Right lobe of liver (tissue), 4 donors: Measurements from ENCODE around the gene RFX4.

Experiments
- POLR2A ChIP-seq: fragments of 450-650 bp; IDR thresholded peaks from one replicate; pipeline ENCODE4 v1.6.1; 2017; ENCODE audit warnings: antibody characterized with exemption, mild to moderate bottlenecking
- TF ChIP-seq, protein P1 (sequence below), 4 donors: fragments of 200-600 bp in 3 of 4; fragments of 450-650 bp in 1 of 4; IDR thresholded peaks; one replicate each; pipeline versions ENCODE4 v1.5.1 to v1.8.0; 2016 to 2022; ENCODE audit warnings: antibody characterized with exemption in 4 of 4, mild to moderate bottlenecking in 2 of 4
- donor health status: DM: no; HTN: no; CAD: no.
- donor health status: DM: no; HTN: no; CAD: no.
- donor health status: DM: no; HTN: yes; CAD: no.

DNA sequence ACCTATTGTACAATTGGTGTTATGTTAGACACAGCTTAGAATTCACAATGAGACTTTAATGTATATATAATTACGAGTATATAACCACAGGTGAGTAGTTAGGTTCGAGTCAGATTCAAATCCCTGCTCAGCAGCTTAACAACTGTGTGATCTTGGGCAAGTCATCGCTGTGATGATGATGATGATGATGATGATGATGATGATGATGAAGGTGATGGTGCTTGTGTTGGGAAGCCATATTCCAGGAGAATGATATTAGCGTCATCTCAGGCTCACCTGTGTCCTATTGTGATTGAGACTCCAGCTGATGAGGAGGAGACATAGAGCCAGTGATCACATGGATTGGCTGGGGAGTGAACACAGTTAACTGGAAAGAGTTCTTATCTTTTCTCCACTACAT is 16.5 kb downstream of the RFX4 start:
- TF ChIP-seq, protein P1, sequence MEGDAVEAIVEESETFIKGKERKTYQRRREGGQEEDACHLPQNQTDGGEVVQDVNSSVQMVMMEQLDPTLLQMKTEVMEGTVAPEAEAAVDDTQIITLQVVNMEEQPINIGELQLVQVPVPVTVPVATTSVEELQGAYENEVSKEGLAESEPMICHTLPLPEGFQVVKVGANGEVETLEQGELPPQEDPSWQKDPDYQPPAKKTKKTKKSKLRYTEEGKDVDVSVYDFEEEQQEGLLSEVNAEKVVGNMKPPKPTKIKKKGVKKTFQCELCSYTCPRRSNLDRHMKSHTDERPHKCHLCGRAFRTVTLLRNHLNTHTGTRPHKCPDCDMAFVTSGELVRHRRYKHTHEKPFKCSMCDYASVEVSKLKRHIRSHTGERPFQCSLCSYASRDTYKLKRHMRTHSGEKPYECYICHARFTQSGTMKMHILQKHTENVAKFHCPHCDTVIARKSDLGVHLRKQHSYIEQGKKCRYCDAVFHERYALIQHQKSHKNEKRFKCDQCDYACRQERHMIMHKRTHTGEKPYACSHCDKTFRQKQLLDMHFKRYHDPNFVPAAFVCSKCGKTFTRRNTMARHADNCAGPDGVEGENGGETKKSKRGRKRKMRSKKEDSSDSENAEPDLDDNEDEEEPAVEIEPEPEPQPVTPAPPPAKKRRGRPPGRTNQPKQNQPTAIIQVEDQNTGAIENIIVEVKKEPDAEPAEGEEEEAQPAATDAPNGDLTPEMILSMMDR (IDR thresholded peaks at IDR 0.05) = no peak
- no peak for TF ChIP-seq POLR2A
